Midbrain (tissue), 1 donor: ENCODE measurements around the gene FBN2.
"Not testable (repeated sequence)": the region's sequence is repeated elsewhere in the genome, so short reads cannot be mapped to it uniquely, and the experiment has no call there.

Experiments used
- DNase-seq: peaks from one replicate; lab custom pipeline; 2025; lab: John Stamatoyannopoulos, UW

The FBN2 gene

DNA sequence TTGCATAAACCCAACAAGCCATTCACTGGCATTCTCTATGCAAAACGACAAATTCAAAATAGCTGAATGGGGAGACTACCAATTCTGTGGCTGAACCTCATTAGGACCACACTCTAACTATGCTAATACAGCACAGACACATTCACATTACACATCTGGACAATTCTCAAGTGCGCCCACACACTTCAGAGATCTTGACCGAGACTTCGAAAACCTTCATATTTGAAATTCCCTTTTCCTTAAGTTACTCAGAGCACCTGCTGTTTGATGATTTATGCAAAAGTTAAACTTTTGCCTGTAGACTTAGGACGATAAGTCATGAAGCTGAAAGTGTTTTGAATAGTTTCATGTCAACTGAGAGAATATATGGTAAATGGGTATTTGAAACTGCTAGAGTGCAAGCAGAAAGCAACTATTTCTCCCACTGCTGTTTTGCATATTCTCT is 111.9 kb downstream of the FBN2 start:
- DNase-seq: no peak

DNA sequence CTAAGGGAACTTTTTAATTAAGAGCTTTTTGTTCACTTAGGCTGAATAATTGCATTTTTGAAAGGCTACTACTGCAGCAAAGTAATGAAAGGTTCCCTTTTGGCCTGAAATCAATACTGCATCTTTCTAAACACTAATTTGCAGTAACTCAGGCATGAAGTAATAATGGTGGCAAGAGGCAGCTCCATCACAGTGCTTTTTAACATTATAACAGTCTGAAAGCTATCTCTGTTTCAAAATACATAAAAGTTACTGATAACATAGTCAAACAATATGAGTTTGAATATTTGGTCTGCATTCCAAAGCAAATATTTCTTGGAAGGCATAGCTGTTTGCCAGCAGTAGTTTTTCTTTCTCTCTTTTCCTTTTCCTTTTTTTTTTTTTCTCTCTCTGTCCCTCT is 113.4 kb downstream of the FBN2 start:
- DNase-seq: no peak

DNA sequence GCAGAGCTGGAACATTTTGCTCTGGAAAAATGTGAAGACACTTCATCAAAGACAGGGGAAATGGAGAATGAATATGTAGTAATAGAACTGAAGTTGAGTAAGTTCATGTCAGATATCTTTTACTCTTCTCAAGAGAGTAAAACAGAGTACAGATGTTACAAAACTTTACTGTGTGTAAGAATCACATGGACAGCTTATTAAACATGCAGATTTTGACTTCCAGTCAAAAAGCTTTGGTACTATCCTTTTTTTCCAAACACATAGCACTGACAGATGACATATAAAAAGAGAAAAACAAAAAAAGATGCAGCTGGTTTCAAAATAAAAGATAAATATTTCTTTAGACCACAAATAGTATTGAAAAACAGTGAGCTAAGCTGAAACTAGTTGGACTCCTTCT is 115.4 kb downstream of the FBN2 start:
- DNase-seq: no peak

DNA sequence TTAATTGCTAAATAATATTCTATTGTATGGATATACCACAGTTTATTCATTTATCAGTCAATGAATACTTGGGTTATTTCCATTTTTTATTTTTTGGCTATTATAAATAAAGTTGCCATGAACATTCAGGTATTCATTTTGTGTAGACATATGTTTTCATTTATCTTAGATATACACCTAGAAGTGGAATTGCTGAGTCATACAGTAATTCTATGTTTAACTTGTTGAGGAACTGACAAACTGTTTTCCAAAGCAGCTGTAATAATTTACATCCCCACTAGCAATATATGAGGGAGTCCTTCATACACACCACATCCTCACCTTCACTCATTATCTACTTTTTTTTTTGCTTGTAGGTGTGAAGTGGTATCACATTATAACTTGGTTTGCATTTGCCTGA is 123.6 kb downstream of the FBN2 start:
- no peak for DNase-seq

DNA sequence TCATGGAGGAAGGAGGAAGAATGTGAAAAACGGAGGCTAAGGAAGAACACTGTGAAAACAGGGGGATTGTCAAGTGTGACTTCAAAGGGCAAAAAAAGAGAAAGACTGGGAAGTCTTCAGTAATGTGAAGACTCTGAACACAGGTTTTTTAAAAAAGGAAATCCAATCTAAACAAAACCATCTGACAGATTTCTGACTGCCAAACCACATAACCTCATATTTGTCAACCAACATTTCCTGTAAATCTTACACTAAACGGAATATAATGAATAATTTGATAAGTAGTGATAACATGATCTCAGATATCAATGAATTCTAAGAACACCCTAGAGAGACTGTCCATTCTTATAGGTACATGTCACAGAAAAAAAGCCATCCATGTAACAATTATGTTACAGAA is 124.7 kb downstream of the FBN2 start:
- no peak for DNase-seq

DNA sequence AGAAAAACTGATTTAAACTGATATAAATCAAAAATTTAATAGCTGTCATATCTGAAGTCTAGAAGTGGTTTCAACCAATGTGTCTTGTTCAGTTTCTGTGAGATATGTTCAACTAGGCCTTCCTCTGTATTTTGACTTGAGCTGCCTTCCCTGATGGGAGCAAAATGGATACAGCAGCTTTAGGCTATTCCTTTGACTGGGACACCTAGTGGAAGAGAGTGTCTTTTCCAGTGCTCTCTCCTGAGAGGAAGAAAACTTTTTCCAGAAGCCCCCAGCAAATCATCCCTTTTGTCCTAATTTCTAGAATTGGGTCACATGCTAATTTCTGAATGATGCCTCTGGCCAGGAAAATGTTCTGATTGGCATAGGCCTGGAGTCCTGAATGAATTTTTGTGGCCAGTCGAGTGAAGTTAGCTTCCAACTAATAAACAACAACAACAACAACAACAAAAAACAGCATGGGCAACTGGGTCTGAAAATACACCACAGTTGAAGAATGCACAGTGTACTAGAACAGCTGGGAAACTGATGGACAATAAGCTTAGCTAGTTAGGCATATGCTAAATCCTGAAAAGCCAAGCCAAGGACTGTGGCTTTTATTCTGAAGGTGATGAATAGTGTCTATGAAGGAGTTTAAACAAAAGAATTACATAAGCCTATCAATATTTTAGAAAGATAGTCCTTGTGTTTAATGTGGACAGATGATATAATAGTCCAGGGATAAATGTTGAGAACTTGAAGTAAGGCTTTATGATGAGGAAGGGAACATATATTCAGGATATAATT is 125.7 kb downstream of the FBN2 start:
- DNase-seq: no peak

DNA sequence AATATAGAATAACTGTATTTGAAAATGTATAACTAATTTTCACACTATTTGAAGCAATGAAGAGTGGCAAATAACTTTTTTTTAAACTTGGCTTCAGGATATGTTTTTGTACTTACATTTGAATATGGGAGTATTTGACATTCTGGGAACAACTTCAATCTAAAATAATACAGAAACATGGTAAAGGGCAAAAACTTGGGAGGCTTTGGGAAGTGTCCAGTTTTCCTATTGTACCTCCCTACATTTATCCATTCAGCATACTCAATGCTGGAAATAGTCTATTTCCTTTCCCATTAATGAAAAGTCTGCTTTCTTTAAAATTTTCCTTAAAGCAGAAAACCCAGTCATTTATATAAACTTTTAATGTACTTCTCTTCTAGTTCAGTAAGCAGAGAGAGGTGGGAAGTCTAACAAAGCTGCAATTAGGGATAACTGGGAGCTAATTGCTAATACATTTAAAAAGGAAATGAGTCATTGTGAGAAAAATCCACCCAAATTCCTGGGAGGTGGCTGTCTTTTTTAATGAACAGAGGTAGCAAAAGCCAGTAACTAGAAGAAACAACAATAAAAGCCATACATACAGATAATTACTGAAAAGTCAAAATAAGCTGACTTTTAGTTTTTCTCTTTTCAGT is 128.8 kb downstream of the FBN2 start:
- DNase-seq: no peak

DNA sequence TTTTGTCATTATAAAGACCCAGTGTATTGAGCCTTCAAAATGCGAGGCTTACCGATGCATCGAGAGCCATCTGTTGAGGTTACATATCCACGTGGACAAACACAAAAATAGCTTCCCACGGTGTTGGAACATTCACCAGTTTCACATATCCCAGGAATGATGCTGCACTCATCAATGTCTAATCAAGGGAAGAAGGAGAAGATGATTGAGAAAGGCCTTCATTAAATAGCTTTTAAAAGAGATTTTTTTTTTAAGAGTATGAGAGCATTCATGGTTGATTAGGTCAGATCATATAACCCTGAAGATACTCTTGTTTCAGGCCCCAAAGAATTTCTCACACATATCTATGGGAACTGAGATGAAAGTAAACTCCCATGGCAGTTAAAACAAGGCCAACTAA is 129.4 kb downstream of the FBN2 start:
- DNase-seq: no peak

DNA sequence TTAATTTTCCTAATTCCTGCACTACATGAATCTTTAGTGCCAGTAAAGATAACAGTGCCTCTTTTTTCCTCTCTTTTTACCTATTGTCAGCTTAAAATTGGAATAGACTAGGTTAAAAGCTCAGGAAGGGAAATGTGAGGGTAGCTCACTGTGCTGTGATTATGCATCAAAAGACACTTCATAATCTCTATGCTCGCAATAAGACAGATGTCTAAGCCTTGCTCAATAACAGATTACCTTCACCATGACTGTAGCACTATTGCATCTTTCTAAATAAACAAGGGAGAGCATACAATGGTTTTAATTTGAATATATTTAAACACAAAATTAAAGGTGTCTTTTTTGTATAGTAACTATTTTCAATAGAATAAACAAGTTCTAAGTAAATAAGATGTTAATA is 130.1 kb downstream of the FBN2 start:
- no peak for DNase-seq

DNA sequence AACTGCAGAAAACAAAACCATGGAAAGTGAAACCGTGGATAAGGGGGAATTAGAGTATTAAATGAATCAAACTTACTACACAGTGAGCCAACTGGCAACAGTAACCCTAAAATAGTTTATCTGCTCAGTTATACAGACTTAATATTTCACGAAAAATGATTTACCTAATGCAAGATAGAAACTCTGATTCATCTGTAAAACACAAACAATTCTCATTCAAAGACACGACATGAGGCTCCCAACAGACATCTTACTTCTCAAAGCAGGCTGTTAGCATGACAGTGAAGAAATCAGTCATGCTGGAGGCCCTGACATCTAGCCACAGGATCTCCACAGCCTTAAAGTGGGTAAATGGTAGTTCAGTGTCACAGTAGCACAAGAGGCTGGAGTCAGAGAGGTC is 131.2 kb downstream of the FBN2 start:
- no peak for DNase-seq

DNA sequence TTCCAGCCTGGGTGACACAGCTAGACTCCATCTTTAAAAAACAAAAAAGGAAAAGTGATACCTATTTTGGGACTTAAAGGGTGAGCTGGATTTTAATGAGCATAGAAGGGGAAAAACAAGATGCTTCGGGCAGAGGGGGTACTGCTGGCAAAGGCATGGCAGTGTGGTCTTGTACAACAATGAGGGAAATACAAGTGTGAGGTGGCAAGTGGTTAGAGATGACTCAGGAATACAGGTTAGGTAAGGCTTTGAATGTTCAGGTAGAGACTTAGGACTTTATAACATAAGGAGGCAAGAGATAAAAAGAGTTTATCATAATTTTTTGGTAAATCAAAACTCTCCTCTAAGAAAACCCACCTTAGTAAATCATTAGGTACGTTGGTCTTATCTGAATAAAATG is 132.9 kb downstream of the FBN2 start:
- no peak for DNase-seq

DNA sequence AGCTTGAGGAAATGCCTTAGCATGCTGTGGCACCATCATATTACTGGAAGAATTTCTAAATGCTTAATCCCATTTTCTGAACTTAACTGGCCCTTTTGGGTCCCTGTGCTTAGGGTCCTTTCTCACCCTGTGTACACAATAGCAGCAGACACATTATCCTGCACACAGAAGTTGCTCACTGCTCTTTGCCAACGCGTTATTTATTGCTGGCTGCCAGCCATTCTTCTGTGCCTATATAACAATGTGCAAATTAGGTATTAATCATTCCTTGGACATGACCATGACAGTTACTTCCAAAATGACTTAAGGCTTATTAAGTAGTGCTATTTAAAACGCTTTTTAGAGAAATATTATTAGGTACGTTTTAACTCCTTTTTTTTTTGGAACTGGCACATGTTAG is 134.7 kb downstream of the FBN2 start:
- DNase-seq: no peak

DNA sequence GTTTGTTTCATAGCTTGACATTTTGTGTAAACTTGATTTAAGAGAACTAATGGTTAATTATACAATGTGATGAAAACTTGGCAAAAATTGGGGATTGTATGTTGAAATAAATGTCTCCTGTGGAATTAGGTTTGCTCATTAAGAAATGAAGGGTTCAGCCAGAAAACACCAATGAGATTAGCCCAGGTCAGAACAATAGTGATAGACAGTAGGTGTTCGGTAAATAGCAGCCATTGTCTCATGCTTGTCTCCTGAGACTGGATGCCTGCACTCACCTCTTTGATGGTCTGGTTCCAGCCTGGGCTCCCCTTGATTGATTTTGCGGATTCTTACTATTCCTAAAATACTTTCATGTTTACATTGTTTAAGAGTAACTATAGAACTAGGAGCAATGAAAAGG is 135.5 kb downstream of the FBN2 start:
- DNase-seq: no peak

DNA sequence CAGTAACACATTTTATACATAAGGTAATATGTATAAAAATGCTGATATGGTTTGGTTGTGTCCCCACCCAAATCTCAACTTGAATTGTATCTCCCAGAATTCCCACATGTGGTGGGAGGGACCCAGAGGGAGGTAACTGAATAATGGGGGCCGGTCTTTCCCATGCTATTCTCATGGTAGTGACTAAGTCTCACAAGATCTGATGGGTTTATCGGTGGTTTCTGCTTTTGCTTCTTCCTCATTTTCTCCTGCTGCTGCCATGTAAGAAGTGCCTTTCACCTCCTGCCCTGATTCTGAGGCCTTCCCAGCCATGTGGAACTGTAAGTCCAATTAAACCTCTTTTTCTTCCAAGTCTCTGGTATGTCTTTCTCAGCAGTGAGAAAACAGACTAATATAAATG is 137.3 kb downstream of the FBN2 start:
- DNase-seq: not testable (repeated sequence)

DNA sequence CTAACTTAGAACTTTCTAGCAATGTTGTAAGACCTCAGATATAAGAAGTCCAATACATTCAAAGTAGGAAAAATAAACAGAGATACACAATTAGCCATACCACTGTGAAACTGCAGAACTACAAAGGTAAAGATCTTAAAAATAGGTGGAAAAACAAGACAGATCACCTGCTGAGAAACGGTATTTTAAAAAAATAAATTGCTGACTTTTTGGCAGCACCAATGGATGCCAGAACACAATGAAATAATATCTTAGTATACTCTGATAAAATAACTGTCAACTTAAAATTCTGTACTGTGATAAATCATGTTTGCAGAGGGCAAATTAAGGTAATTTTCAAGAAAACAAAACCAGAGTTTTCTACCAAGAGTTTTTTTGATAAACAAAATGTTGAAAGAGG is 138.9 kb downstream of the FBN2 start:
- DNase-seq: no peak

DNA sequence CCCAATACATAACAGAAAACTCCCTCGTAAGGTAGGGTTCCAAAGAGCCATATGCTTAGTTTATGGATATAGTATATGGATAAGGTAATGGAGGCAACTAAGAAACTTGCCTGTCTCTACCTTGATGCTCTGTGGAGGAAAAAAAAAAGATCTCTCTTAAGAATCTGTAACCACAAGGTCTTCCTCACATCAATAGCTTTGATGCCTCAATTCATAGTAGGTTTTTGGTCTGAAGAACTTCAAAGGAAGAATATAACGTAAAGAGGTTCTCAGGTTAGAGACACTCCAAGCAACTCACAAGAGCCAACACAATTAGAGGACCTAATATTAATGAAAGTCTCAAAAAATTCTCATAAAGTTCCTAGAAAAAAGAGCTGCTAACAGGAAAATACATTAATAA is 140.2 kb downstream of the FBN2 start:
- DNase-seq: no peak

DNA sequence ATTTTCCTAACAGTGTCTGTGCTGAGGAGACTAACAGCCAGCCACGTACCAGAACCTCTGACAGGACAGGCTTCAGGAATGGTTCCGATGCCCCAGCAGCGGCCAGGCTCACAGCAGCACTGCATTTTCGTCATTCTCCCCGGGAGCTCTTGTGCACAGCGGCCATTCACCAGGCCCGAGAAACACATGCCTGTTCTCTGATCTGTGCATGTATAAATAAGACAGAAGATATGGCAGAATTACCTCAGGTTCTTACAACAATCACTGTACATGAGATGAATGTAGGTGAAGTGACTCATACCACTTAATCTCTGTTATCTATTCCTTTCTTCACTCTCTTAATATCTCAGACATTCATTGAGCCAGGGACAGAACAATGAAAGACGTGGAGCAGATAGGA is 143.0 kb downstream of the FBN2 start:
- DNase-seq: no peak

DNA sequence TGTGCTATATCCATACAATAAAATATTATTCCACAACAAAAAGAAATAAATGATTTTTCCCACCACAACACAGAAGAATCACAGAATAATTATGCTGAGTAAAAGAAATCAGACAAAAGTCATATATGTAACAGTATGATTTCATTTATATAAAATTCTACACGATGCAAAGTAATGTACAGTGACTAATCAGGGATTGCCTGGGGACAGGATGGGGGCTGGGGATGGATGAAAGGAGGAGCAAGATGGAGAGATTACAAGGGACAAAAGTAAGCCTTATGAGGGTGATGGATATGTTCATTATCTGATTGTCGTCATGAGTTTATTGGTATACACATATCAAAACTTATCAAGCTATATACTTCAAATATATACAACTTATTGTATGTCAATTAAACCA is 154.0 kb downstream of the FBN2 start:
- no peak for DNase-seq

DNA sequence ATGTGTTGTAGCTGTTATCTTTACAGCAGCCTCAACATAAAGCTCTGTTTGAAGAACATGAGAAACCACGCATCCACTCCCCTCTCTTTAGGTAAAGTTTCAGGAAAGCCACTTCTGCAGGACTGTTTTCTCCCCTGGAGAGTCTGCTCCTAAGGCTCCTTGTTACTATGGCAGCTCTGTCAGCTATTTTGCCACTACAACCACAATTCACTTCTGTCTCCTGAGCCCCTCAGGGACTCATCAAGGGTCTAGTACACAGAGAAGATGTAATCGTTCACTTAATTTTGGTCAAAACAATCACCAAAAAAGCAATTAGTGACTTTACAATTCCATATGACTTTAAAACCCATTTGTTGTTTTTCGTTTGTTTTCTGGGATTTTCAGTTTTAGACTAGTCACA is 157.7 kb downstream of the FBN2 start:
- no peak for DNase-seq

DNA sequence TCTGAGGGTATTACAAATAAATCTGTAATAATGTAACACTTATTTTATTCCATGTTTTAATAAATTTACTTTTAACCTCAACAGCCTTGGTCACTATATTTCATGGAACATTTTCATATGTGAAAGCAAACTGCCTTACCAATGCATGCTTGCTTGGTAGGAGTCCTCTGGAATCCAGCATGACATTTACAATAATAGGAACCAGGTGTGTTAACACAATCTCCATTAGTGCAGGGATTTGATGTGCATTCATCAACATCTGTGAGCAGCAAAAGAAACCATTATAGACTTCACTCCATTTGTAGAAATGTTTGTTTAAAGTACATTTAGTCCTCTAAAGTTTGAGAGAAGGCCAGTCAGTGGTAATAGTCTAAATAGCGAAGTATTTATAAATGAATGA is 159.4 kb downstream of the FBN2 start:
- no peak for DNase-seq

DNA sequence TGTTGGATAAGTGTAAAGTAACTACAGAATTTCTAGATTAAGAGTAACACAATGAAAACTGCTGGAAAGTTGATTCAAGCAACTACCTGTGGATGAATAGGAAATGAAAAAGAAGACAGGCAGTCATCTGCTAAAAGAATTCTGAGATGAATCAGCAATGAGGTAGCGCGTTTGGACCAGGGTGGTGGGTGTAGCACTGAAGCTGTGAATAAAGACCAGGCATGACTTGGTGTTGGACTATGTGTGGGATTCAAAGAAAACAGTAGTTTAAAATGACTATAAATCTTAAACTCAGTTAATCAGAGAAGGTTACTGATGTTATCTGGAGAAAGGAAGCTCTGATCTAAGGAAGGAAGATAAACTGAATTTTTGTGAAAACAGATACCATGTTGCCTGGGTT is 159.8 kb downstream of the FBN2 start:
- no peak for DNase-seq

DNA sequence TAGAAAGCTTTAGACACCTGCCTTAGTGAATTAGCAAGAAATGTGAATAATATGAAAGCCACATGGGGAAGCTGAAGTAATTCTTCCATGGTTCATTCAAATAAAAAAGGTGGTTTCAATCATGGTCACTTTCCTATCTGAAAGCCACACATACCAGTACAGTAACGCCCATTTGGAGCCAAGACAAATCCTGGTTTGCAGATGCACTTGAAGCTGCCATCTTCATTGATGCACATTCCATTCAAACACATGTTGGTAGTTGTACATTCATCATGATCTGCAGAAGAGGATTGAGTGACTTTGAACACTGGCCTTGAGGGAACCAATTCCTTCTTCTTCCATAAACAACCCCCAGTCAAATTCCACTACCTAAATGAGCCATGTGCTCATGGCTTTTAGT is 161.5 kb downstream of the FBN2 start:
- no peak for DNase-seq

DNA sequence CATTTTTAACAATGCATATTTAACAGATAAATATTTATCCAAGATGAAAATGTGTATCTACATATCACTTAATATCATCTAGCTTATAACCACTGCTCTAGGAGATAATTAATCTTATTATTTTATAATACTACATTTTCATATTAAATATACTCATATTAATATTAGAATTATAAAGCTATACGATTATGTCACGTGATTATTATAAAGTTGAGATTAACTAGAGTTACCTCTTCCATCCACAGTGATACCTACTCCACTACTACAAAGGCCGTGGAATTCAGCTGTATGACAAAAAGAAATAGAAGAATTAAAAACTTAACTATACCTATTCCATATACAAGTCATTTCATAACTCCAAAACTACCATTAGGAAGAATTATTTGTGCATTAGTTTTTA is 171.9 kb downstream of the FBN2 start:
- DNase-seq: no peak

DNA sequence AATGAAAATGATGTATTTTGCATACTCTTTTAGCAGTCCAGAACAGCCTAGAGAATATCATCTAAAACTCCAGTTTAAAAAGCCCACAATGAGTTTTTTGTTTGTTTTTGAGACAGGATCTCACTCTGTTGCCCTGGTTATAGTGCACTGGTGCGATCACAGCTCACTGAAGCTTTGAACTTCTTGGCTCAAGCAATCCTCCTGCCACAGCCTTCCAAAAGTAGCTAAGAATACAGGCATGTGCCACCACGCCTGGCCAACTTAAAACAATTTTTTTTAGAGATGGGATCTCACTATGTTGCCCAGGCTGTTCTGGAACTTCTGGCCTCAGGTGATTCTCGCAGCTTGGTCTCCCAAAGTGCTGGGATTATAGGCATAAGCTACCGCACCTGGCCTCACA is 175.7 kb downstream of the FBN2 start:
- DNase-seq: no peak
